GM23338 (cell line): ENCODE data around the gene KBTBD12. TPM values are rescaled to one million over a fixed set of nuclear protein-coding genes. Genes with fewer than 3 reads are reported as not detected.

ENCODE experiments used
- ATAC-seq: fragments of 200-7000 bp; cut with Tn5 transposase; 3 replicates; pipeline ENCODE4 v1.9.1; 2020
- DNase-seq: peaks from one replicate; pipeline ENCODE4 v3.0.0-alpha.2; 2015; ENCODE audit warnings: low spot score
- H2AFZ ChIP-seq: fragments of 200-600 bp; sonication (generic); 2 replicates; pipeline ENCODE4 v1.8.0; 2016; ENCODE audit warnings: antibody characterized with exemption, mild to moderate bottlenecking, moderate library complexity
- H3F3A ChIP-seq: fragments of 200-600 bp; sonication (generic); replicated peaks from 2 replicates; pipeline ENCODE4 v1.8.0; 2017; ENCODE audit warnings: antibody characterized with exemption, mixed run types, low read depth
- H3K27ac ChIP-seq: fragments of 200-600 bp; sonication (generic); 2 replicates; pipeline ENCODE4 v1.6.1; 2016; ENCODE audit warnings: low read depth
- H3K27me3 ChIP-seq: fragments of 200-600 bp; sonication (generic); 2 replicates; pipeline ENCODE4 v1.8.0; 2016; ENCODE audit warnings: mild to moderate bottlenecking, mixed run types, moderate library complexity; ENCODE audit not compliant: insufficient read depth
- H3K36me3 ChIP-seq: fragments of 200-600 bp; sonication (generic); 2 replicates; pipeline ENCODE4 v1.8.0; 2016; ENCODE audit warnings: mild to moderate bottlenecking; ENCODE audit not compliant: insufficient read depth
- H3K4me1 ChIP-seq: fragments of 200-600 bp; sonication (generic); 2 replicates; pipeline ENCODE4 v1.8.0; 2016; ENCODE audit warnings: mild to moderate bottlenecking, moderate library complexity; ENCODE audit not compliant: insufficient read depth
- H3K4me2 ChIP-seq: fragments of 200-600 bp; sonication (generic); 2 replicates; pipeline ENCODE4 v1.7.1; 2017; ENCODE audit warnings: mixed run types
- H3K4me3 ChIP-seq: fragments of 200-600 bp; sonication (generic); 2 replicates; pipeline ENCODE4 v1.6.1; 2016; ENCODE audit warnings: mixed run types
- H3K79me2 ChIP-seq: fragments of 200-600 bp; sonication (generic); replicated peaks from 2 replicates; pipeline ENCODE4 v1.8.0; 2017; ENCODE audit warnings: mild to moderate bottlenecking; ENCODE audit not compliant: insufficient read depth
- H3K9me2 ChIP-seq: fragments of 200-600 bp; sonication (generic); 2 replicates; pipeline ENCODE4 v1.8.0; 2017; ENCODE audit not compliant: insufficient read depth
- H4K20me1 ChIP-seq: fragments of 200-600 bp; sonication (generic); replicated peaks from 2 replicates; pipeline ENCODE4 v1.8.0; 2017; ENCODE audit warnings: mild to moderate bottlenecking; ENCODE audit not compliant: insufficient read depth
- H3K27ac Mint-ChIP-seq: 2 replicates; pipeline ENCODE4 v1.8.0; 2020; ENCODE audit warnings: inconsistent platforms, mild to moderate bottlenecking, moderate library complexity, mixed read lengths
- H3K27me3 Mint-ChIP-seq: 3 replicates; pipeline ENCODE4 v1.8.0; 2022; ENCODE audit warnings: low read depth, mild to moderate bottlenecking, moderate library complexity, mixed read lengths, inconsistent platforms; ENCODE audit not compliant: insufficient read depth, poor library complexity
- H3K36me3 Mint-ChIP-seq: 3 replicates; pipeline ENCODE4 v1.8.0; 2021; ENCODE audit warnings: low read depth, mild to moderate bottlenecking, inconsistent platforms, moderate library complexity, mixed read lengths
- H3K4me1 Mint-ChIP-seq: 3 replicates; pipeline ENCODE4 v1.8.0; 2020; ENCODE audit warnings: mild to moderate bottlenecking, inconsistent platforms, mixed read lengths
- H3K4me3 Mint-ChIP-seq: 3 replicates; pipeline ENCODE4 v1.8.0; 2021; ENCODE audit warnings: moderate library complexity, mild to moderate bottlenecking, inconsistent platforms, mixed read lengths
- H3K9me3 Mint-ChIP-seq: 3 replicates; pipeline ENCODE4 v1.8.0; 2020; ENCODE audit warnings: moderate library complexity, mild to moderate bottlenecking, inconsistent platforms, mixed read lengths
- ZNF331 ChIP-seq: fragments of 250-450 bp; sonication (Bioruptor Pico); IDR thresholded peaks from 2 replicates; pipeline ENCODE4 v1.5.0; 2020; ENCODE audit warnings: low read depth, mild to moderate bottlenecking, moderate library complexity
- polyA plus RNA-seq: library from polyadenylated mRNA; unstranded; fragments of >200 nt; fragmentation: Nextera tagmentation; extraction: Ambion mirVana; gene quantifications from 2 replicates; pipeline ENCODE4 v1.2.1, GENCODE V29; 2016
- total RNA-seq: library from RNA; depleted of rRNA; stranded (reverse); fragments of >200 nt; shearing (Covaris generic); gene quantifications from 2 replicates; pipeline ENCODE4 v1.2.3, GENCODE V29; 2014
- TF ChIP-seq, protein P1 (sequence below): IDR thresholded peaks from one replicate; pipeline ENCODE4 v1.6.1; 2018; ENCODE audit warnings: antibody characterized with exemption; ENCODE audit not compliant: unreplicated experiment
- TF ChIP-seq, protein P2 (sequence below): fragments of 250-450 bp; sonication (Bioruptor Pico); IDR thresholded peaks from 2 replicates; pipeline ENCODE4 v1.5.0; 2020; ENCODE audit warnings: mild to moderate bottlenecking, moderate library complexity
- TF ChIP-seq, protein P3 (sequence below), 2 experiments: fragments of 200-600 bp in 1 of 2; sonication (generic) in 1 of 2; conservative IDR thresholded peaks; 2 replicates each; pipeline versions ENCODE4 v1.5.1 to v1.6.1; 2016 to 2017; ENCODE audit warnings: antibody characterized with exemption in 2 of 2, low read depth in 2 of 2, mild to moderate bottlenecking in 2 of 2, moderate library complexity in 1 of 2

Gene KBTBD12
- total and polyA plus RNA-seq, 2 experiments from 2014 or later, result 0.53 to 0.69 TPM

DNA sequence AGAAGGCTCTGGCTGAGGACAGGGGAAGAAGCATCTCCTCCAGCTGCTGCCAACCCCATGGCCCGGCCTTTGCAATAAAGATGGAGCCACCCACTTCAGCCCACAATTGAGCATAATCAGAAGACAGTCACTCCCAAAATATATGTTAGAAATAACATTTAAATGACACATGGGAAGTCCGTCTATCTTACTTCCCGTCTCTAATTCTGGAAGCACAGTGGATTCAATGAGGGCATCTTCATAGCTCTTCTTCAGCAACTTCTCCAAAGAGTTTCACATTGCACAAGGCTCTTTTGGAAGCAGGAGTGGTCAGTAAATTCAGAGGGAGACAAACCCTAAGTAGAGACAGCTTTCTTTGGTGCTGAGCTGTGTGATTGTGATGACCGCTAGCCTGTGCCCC is 70.2 kb downstream of the KBTBD12 start:
- Histone ChIP-seq H3K4me1 (no peaks in the 10 kb centered on the region), H2AFZ (no peak overlapping the region), H4K20me1 (no peaks in the 10 kb centered on the region), H3K4me3 (no peak overlapping the region), H3K9me2 (0 out of 2 replicates have a peak, but pooled peaks cover 4% of the 10 kb centered on the region), H3K27ac (no peak overlapping the region), H3K4me2 (no peak overlapping the region), H3K79me2 (no peaks in the 10 kb centered on the region), H3K27me3 (no peaks in the 10 kb centered on the region), H3K36me3 (no peaks in the 10 kb centered on the region), H3F3A (no peaks in the 10 kb centered on the region)
- H3K27me3 Mint-ChIP-seq, result peaks cover 6% of the 10 kb centered on the region
- no peak overlapping the region for H3K27ac Mint-ChIP-seq
- no peaks in the 10 kb centered on the region for H3K36me3 Mint-ChIP-seq
- DNase-seq (no peak), ATAC-seq (no peak)
- no peak overlapping the region for H3K4me3 Mint-ChIP-seq
- H3K9me3 Mint-ChIP-seq, result no peaks in the 10 kb centered on the region
- 0 out of 3 replicates have a peak, but pooled peaks cover 3% of the 10 kb centered on the region for H3K4me1 Mint-ChIP-seq
- TF ChIP-seq, protein P1, sequence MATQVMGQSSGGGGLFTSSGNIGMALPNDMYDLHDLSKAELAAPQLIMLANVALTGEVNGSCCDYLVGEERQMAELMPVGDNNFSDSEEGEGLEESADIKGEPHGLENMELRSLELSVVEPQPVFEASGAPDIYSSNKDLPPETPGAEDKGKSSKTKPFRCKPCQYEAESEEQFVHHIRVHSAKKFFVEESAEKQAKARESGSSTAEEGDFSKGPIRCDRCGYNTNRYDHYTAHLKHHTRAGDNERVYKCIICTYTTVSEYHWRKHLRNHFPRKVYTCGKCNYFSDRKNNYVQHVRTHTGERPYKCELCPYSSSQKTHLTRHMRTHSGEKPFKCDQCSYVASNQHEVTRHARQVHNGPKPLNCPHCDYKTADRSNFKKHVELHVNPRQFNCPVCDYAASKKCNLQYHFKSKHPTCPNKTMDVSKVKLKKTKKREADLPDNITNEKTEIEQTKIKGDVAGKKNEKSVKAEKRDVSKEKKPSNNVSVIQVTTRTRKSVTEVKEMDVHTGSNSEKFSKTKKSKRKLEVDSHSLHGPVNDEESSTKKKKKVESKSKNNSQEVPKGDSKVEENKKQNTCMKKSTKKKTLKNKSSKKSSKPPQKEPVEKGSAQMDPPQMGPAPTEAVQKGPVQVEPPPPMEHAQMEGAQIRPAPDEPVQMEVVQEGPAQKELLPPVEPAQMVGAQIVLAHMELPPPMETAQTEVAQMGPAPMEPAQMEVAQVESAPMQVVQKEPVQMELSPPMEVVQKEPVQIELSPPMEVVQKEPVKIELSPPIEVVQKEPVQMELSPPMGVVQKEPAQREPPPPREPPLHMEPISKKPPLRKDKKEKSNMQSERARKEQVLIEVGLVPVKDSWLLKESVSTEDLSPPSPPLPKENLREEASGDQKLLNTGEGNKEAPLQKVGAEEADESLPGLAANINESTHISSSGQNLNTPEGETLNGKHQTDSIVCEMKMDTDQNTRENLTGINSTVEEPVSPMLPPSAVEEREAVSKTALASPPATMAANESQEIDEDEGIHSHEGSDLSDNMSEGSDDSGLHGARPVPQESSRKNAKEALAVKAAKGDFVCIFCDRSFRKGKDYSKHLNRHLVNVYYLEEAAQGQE, result no peak
- TF ChIP-seq ZNF331 (CRISPR knock-in tag), result no peak

DNA sequence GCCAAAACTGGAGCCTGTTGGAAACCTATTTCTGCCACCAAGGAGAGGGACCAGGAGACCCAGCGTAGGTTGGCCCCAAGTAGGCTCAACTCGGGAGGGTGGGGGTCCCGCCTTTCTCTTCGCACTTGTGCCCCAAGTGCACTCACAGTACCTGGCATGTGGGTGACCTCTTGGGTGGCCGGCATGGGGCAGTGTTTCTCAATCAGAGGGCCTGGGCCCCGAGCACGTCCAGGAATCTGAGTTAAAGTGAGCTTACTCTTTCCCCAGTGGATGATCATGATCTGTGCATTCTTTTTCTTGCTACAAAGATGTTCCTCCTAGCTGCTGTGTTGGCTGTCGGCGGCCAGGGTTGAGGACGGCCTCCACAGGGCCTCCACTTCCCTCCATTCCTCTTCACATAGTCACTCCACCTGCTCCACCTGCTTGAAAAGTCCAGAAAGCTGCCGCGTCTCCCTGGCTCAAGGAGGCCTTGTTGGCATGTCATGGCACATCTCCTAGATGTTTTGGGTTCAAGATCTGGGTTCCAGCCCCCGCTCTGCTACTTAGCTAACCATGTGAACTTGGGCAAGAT is 70.7 kb downstream of the KBTBD12 start:
- Histone ChIP-seq H3K27ac (no peak overlapping the region), H3K9me2 (0 out of 2 replicates have a peak, but pooled peaks cover 4% of the 10 kb centered on the region), H3K79me2 (no peaks in the 10 kb centered on the region), H3K4me1 (no peaks in the 10 kb centered on the region), H3K4me3 (no peak overlapping the region), H4K20me1 (no peaks in the 10 kb centered on the region), H3K4me2 (no peak overlapping the region), H3K36me3 (no peaks in the 10 kb centered on the region), H3F3A (no peaks in the 10 kb centered on the region), H2AFZ (no peak overlapping the region), H3K27me3 (no peaks in the 10 kb centered on the region)
- no peak for DNase-seq
- no peak overlapping the region for H3K4me3 Mint-ChIP-seq
- no peak for ATAC-seq
- no peak overlapping the region for H3K27ac Mint-ChIP-seq
- 0 out of 3 replicates have a peak, but pooled peaks cover 3% of the 10 kb centered on the region for H3K4me1 Mint-ChIP-seq
- peaks cover 6% of the 10 kb centered on the region for H3K27me3 Mint-ChIP-seq
- TF ChIP-seq, protein P2, sequence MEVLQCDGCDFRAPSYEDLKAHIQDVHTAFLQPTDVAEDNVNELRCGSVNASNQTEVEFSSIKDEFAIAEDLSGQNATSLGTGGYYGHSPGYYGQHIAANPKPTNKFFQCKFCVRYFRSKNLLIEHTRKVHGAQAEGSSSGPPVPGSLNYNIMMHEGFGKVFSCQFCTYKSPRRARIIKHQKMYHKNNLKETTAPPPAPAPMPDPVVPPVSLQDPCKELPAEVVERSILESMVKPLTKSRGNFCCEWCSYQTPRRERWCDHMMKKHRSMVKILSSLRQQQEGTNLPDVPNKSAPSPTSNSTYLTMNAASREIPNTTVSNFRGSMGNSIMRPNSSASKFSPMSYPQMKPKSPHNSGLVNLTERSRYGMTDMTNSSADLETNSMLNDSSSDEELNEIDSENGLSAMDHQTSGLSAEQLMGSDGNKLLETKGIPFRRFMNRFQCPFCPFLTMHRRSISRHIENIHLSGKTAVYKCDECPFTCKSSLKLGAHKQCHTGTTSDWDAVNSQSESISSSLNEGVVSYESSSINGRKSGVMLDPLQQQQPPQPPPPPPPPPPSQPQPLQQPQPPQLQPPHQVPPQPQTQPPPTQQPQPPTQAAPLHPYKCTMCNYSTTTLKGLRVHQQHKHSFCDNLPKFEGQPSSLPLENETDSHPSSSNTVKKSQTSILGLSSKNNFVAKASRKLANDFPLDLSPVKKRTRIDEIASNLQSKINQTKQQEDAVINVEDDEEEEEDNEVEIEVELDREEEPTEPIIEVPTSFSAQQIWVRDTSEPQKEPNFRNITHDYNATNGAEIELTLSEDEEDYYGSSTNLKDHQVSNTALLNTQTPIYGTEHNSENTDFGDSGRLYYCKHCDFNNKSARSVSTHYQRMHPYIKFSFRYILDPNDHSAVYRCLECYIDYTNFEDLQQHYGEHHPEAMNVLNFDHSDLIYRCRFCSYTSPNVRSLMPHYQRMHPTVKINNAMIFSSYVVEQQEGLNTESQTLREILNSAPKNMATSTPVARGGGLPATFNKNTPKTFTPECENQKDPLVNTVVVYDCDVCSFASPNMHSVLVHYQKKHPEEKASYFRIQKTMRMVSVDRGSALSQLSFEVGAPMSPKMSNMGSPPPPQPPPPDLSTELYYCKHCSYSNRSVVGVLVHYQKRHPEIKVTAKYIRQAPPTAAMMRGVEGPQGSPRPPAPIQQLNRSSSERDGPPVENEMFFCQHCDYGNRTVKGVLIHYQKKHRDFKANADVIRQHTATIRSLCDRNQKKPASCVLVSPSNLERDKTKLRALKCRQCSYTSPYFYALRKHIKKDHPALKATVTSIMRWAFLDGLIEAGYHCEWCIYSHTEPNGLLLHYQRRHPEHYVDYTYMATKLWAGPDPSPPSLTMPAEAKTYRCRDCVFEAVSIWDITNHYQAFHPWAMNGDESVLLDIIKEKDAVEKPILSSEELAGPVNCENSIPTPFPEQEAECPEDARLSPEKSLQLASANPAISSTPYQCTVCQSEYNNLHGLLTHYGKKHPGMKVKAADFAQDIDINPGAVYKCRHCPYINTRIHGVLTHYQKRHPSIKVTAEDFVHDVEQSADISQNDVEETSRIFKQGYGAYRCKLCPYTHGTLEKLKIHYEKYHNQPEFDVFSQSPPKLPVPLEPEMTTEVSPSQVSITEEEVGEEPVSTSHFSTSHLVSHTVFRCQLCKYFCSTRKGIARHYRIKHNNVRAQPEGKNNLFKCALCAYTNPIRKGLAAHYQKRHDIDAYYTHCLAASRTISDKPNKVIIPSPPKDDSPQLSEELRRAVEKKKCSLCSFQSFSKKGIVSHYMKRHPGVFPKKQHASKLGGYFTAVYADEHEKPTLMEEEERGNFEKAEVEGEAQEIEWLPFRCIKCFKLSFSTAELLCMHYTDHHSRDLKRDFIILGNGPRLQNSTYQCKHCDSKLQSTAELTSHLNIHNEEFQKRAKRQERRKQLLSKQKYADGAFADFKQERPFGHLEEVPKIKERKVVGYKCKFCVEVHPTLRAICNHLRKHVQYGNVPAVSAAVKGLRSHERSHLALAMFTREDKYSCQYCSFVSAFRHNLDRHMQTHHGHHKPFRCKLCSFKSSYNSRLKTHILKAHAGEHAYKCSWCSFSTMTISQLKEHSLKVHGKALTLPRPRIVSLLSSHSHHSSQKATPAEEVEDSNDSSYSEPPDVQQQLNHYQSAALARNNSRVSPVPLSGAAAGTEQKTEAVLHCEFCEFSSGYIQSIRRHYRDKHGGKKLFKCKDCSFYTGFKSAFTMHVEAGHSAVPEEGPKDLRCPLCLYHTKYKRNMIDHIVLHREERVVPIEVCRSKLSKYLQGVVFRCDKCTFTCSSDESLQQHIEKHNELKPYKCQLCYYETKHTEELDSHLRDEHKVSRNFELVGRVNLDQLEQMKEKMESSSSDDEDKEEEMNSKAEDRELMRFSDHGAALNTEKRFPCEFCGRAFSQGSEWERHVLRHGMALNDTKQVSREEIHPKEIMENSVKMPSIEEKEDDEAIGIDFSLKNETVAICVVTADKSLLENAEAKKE (CRISPR knock-in tag), result no peak
- TF ChIP-seq, protein P3, sequence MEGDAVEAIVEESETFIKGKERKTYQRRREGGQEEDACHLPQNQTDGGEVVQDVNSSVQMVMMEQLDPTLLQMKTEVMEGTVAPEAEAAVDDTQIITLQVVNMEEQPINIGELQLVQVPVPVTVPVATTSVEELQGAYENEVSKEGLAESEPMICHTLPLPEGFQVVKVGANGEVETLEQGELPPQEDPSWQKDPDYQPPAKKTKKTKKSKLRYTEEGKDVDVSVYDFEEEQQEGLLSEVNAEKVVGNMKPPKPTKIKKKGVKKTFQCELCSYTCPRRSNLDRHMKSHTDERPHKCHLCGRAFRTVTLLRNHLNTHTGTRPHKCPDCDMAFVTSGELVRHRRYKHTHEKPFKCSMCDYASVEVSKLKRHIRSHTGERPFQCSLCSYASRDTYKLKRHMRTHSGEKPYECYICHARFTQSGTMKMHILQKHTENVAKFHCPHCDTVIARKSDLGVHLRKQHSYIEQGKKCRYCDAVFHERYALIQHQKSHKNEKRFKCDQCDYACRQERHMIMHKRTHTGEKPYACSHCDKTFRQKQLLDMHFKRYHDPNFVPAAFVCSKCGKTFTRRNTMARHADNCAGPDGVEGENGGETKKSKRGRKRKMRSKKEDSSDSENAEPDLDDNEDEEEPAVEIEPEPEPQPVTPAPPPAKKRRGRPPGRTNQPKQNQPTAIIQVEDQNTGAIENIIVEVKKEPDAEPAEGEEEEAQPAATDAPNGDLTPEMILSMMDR (conservative IDR thresholded peaks at IDR 0.05; ENCODE audit: low read depth in 2 of 2), result peak in 1 of 2 experiments; percentile 18; a peak in 1 of 4 replicates
- no peaks in the 10 kb centered on the region for H3K9me3 Mint-ChIP-seq
- no peaks in the 10 kb centered on the region for H3K36me3 Mint-ChIP-seq
